Stimulated activated CD8-positive, alpha-beta memory T cell treated with anti-CD3 and anti-CD28 coated beads, Interleukin-15, amount 100 ng/mL, for 24 hours (primary cell): ENCODE measurements around the gene NOMO2.
"Not testable (repeated sequence)": the region's sequence is repeated elsewhere in the genome, so short reads cannot be mapped to it uniquely, and the experiment has no call there.

Source experiments
- DNase-seq: peaks from one replicate; pipeline ENCODE4 v3.0.0-alpha.2; 2020; ENCODE audit warnings: low read depth

The NOMO2 gene, protein sequence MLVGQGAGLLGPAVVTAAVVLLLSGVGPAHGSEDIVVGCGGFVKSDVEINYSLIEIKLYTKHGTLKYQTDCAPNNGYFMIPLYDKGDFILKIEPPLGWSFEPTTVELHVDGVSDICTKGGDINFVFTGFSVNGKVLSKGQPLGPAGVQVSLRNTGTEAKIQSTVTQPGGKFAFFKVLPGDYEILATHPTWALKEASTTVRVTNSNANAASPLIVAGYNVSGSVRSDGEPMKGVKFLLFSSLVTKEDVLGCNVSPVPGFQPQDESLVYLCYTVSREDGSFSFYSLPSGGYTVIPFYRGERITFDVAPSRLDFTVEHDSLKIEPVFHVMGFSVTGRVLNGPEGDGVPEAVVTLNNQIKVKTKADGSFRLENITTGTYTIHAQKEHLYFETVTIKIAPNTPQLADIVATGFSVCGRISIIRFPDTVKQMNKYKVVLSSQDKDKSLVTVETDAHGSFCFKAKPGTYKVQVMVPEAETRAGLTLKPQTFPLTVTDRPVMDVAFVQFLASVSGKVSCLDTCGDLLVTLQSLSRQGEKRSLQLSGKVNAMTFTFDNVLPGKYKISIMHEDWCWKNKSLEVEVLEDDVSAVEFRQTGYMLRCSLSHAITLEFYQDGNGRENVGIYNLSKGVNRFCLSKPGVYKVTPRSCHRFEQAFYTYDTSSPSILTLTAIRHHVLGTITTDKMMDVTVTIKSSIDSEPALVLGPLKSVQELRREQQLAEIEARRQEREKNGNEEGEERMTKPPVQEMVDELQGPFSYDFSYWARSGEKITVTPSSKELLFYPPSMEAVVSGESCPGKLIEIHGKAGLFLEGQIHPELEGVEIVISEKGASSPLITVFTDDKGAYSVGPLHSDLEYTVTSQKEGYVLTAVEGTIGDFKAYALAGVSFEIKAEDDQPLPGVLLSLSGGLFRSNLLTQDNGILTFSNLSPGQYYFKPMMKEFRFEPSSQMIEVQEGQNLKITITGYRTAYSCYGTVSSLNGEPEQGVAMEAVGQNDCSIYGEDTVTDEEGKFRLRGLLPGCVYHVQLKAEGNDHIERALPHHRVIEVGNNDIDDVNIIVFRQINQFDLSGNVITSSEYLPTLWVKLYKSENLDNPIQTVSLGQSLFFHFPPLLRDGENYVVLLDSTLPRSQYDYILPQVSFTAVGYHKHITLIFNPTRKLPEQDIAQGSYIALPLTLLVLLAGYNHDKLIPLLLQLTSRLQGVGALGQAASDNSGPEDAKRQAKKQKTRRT

DNA sequence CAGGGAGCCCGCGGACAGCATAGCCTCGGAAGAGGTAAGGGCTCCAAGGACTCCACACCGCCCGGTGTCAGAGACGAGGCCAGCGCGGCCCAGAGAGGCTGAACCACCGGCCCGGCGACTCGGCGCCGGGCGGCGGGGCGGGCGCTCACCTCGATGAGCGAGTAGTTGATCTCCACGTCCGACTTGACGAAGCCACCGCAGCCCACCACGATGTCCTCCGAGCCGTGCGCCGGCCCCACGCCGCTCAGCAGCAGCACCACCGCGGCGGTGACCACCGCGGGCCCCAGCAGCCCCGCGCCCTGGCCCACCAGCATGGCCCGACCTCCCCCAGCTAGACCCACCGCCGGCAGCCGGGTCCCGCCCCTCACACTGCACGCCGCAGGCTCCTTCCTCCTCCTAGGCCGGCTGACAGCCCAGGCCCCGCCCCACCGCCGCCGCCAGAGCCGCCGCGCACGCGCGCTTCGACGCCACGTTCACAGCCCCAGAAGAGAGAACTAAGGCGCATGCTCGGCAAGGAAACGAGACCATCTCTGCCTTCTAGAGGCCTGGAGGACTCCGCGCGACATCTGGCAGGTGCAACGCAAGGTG, at the start of gene NOMO2:
NOMO2 (minus strand) TSS at position 371 of the 588 bp plus-strand sequence; CDS start at position 314, 57 bp downstream.
- DNase-seq: peak; percentile 68

DNA sequence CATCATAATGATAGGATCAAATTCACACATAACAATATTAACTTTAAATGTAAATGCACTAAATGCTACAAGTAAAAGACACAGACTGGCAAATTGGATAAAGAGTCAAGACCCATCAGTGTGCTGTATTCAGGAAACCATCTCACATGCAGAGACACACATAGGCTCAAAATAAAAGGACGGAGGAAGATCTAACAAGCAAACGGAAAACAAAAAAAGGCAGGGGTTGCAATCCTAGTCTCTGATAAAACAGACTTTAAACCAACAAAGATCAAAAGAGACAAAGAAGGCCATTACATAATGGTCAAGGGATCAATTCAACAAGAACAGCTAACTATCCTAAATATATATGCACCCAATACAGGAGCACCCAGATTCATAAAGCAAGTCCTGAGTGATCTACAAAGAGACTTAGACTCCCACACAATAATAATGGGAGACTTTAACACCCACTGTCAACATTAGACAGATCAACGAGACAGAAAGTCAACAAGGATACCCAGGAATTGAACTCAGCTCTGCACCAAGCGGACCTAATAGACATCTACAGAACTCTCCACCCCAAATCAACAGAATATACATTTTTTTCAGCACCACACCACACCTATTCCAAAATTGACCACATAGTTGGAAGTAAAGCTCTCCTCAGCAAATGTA, 48.4 kb upstream of the NOMO2 start:
- DNase-seq: not testable (repeated sequence)

DNA sequence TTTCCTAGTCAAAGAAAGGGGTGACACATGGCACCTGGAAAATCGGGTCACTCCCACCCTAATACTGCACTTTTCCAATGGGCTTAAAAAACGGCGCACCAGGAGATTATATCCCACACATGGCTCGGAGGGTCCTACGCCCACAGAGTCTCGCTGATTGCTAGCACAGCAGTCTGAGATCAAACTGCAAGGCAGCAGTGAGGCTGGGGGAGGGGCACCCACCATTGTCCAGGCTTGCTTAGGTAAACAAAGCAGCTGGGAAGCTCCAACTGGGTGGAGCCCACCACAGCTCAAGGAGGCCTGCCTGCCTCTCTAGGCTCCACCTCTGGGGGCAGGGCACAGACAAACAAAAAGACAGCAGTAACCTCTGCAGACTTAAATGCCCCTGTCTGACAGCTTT, 46.4 kb upstream of the NOMO2 start:
- not testable (repeated sequence) for DNase-seq

DNA sequence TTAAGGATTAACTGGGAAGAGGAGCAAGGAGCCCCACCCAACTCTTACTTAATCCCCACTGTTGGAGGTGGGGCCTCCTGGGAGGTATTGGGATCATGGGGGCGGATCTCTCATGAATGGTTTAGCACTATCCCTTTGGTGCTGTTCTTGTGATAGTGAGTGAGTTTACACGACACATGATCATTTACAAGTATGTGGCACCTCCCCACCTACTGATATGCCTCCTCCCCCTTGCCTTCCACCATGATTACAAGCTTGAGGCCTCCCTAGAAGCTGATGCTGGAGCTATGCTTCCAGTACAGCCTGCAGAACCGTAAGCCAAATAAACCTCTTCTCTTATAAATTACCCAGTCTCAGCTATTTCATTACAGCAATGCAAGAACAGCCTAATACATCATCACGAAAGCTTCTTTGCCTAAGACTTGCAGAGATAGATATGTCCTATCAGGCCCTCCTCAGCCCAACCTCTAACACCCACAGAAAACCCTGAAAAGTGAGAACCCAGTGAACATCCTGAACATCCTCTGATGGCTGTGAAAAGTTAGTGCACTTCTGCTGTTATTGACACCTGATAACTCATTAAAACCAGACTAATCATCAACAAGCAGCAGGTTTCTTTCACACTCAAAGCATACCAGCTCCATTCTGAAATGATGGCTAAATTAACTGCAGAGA, 41.8 kb upstream of the NOMO2 start:
- DNase-seq: not testable (repeated sequence)

DNA sequence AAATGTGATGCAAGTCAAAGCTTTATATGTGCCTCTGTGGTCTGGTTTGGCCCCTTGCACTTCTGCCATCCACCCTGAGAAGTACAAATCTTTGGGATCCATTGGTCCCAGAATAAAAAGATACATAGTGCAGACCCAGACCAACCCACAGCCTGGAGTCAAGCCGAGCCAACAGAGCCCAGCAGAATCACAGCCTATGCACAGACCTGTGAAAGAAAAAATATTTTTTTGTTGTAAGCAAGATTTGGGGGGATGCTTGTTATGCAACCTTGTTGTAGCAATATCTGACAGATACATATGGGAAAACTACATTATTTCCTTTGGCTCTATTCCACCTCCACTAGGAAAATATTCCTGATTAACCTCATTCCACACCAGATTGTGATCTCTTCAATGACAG, 36.7 kb upstream of the NOMO2 start:
- DNase-seq: not testable (repeated sequence)

DNA sequence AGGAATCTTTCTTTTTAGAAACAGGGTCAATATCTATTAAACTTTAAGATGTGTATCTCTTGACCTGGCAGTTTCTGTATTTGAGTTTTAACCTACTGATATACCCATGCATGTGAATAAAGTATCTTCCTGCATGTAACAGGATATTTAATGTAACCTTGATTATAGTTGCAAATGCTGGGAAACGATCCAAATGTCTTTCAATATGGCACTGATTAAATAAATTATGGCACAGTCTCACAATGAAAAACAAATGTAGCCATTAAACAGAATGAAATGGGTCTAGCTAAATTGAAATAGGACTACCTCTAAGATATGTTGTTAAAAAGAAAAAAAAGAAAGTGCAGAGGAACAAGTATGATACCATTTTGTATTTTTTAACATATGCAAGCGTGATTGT, 35.8 kb upstream of the NOMO2 start:
- not testable (repeated sequence) for DNase-seq

DNA sequence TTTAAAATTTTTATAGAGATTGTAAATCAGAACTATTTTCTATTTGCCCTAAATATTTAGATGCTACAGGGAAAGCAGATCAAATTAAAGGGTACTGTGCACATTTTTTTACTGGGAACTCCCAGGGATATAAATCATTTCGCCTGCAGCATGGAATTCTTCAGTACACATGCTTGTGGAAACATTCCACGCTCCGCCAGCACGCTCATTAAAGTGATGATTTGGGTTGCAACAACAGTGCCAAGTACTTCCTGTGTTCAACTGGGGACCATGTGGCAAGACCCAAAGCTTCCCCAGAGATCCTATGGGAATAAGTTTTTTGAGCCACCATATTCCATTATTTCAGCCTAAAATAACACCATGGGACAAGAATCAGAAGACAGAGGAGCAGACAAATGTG, 35.4 kb upstream of the NOMO2 start:
- DNase-seq: not testable (repeated sequence)

DNA sequence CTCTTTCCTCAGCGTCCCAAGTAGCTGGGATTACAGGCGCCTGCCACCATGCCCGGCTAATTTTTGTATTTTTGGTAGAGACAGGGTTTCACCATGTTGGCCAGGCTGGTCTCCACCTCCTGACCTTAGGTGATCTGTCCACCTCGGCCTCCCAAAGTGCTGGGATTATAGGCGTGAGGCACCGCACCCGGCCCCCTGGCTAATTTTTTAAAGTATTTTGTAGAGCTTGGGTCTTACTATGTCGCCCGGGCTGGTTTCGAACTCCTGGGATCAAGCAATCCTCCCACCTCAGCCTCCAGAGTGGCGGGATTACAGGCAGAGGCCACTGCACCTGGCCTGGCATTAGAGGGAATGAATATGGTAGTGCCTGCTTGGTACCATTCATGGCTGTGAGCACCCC, 33.9 kb upstream of the NOMO2 start:
- DNase-seq: not testable (repeated sequence)

DNA sequence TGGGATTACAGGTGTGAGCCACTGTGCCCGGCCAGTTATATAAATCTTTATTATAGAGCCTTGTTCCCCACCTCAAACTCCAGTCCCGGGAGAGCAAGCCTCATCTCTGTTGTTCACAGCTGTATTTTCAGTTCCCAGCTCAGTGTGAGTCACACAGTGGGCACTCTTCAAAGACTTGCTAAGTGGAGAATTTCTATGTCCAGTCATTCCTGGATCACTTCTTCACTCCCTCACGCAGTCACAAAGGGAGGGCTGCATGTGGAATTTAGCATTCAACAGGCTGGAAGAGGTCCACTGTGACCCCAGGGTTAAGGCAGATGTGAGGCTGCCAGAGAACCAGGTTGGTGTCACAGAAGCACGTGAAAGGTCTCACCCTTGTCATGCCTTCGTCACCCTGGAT, 33.0 kb upstream of the NOMO2 start:
- DNase-seq: not testable (repeated sequence)

DNA sequence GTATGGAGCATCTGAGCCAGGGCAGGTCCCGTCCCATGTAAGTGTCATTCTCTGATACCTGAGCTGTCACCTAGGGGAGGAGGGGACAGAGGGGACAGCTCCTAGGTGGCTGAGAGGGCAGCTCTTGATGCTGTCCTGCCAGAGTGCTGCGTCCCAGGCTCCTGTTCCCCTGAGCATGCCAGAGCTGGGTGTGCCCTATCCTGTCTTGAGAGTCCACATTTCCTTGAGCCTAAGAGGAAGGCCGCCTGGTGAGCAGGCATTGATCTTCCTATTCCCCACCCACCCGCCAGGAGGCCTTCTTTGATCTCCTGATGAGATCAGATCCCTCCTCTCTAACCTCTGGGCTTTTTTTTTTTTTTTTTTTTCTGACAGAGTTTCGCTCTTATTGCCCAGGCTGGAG, 32.0 kb upstream of the NOMO2 start:
- not testable (repeated sequence) for DNase-seq

DNA sequence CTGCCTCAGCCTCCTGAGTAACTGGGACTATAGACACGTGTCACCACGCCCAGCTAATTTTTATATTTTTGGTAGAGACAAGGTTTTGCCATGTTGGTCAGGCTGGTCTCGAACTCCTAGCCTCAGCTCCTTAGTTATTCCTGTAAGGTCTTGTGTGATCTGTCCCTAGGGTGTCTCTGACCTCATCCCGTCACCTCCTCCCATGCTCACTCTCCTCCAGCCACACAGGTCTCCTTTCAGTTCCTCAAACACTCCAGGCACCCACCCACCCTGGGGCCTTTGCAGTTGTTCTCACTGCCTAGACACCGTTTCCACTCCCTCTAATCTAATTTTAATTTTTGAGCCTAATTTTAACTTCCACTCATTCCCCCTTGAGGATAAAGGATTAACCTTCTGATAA, 31.1 kb upstream of the NOMO2 start:
- not testable (repeated sequence) for DNase-seq

DNA sequence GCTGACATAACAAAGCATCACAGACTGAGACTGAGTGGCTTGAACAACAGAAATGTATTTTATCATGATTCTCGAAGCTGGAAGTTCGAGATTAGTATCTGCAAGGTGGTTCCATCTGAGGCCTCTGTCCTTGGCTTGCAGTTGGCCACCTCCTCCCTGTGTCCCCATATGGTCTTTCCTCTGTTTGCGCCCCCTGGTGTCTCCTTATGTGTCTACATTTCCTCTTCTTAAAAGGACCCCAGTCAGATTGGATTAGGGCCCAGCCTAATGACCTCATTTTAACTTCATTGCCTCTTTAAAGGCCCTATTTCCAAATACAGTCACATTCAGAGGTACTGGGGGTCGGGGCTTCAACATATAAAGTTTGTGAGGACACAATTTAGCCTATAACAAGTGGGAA, 30.0 kb upstream of the NOMO2 start:
- DNase-seq: not testable (repeated sequence)

DNA sequence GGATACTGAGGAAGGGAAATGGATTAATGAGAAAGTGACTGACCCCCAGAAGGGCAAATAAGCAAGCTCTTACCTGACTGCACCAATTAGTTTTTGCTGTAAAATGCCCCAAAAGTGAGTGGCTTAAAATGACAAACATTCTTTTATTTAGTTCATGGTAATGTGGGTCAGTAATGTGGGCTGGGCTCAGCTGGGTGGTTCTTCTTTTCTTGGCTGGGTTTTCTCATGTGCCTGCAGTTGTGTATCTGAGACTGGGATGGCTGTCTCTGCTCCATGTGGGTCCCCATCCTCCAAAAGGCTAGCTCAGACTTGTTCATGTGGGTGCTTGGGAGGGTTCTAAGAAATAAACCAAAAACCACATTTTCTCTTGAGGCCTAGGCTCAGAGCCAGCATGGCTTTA, 29.5 kb upstream of the NOMO2 start:
- DNase-seq: not testable (repeated sequence)

DNA sequence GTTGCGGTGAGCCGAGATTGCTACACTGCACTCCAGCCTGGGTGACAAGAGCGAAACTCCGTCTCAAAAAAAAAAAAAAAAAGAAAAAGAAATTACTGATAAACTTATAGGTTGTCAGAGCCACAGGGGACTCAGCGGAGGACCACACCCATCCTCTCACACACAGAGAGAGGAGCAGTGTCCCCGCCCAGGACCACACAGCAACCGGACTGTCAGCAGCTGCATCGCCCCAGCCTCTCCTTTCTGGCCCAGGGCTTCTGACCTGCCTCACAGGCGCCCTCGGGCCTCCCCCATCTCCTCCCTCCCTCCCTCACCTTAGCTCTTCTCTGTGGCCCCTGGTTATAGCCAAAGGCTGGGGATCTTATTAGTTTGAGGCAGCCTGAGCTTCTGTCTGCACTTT, 27.9 kb upstream of the NOMO2 start:
- DNase-seq: not testable (repeated sequence)

DNA sequence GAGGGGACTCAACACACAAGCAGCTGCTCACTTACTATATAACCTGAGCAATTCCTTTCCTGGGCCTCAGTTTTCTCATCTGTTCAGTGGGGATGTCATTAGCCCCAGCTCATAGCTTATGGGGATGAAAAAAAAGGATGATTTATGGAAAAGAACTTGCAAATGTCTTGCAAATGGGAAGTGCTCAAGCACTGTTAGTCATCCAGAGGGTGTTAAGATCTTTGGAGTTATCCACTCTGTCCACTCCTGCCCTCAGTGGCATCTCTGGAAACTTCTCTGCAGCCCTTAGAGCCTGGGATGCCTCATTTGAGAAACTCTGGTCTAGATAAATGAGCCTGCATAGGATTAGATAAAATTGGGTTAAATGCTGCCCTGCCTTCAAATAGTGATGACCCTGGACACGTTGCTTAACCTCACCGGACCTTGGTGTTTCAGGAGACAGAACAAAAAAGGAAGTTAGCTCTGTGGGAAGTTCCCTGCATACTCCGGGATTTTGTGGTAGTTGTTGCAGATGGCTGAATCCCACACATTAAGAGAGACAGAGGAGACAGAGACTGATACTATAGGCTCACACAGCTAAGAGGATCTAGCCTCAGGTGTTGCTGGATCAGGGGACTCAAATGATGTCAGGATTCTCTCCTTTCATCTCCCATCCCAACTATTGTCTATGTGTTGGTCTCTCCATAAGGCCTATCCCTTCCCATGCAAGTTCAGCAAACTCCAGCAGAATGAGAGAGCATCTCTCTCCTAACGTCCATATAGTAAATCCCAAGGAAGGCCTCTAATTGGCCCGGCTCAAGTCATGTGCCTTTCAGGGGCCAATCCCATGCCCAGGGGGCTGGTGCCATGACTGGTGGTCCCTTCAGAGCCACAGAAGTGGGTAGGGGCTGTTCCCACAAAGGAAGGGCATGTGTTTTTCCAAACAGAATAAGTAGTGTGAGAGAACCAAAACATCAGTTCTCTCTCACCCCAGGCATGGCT, 25.0 kb upstream of the NOMO2 start:
- not testable (repeated sequence) for DNase-seq

DNA sequence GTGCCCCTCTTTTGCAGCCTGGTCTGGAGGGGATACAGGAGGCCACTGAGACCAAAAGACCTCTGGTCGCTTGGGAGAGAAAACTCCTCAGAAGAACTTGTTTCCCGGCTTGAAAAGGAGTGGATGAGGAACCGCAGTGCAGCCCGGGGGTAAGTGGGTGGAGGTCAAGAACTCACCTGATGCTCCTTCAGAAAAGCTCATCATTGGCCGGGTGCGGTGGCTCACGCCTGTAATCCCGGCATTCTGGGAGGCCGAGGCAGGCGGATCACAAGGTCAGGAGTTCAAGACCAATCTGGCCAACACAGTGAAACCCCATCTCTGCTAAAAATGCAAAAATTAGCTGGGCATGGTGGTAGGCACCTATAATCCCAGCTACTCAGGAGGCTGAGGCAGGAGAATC, 23.9 kb upstream of the NOMO2 start:
- not testable (repeated sequence) for DNase-seq

DNA sequence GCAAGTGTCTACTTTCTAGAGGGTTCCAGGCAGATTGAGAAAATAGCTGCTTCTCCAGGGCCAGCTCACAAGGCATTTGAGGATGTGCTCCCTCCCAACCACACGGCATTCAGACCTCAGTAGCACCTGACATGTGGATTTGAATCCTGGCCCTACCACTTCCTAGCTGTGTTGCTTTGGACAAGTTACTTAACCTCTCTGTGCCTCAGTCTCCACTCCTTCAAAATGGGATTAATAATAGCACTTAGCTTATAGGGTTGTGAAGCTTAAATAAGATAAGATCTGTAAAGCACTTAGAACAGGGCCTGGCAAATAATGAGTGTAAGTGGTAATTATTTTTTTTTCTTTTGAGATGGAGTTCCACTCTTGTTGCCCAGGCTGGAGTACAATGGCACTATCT, 21.0 kb upstream of the NOMO2 start:
- no peak for DNase-seq

DNA sequence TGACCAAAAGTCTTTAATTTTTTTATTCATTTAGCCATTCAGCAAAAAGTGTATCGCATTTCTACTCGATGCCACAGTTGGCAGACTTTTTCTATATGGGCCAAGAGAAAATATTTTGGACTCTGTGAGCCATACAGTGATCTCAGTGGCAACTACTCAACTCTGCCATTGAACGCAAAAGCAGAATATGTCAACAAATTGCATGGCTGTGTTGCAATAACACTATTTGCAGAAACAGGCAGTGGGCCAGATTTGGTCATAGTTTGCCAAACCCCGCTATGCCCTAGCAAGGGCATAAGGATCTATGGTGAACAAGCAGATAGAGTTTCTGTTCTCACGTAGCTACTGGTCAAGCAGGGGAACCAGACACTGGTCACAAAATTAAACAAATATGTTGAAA, 18.5 kb upstream of the NOMO2 start:
- not testable (repeated sequence) for DNase-seq

DNA sequence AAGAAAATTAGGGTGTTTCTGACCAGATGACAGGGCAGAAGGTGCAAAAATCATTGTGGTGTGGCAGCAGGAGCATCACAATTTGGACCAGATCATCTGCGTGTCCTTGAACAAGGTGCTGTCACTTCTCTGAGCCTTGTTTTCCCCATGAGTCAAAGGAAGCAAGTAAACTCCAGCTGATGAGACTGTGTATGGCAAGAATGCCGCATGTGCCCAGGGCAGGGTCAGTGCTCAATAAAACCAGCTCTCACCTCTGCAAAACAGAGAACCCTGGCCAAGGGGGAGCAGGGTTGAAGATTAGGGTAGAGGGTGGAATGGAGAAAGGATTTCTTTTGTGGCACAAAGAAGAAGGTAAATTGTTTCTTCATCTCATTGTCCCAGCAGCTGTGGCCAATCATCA, 17.4 kb upstream of the NOMO2 start:
- not testable (repeated sequence) for DNase-seq
